Raji (cell line): ENCODE measurements around the gene PBX2.

ENCODE experiments used
- POLR2A ChIP-seq: IDR thresholded peaks from 2 replicates; pipeline ENCODE4 v1.6.1; 2011; ENCODE audit warnings: low read depth, low read length, control low read depth; ENCODE audit not compliant: insufficient read depth

PBX2 gene

DNA sequence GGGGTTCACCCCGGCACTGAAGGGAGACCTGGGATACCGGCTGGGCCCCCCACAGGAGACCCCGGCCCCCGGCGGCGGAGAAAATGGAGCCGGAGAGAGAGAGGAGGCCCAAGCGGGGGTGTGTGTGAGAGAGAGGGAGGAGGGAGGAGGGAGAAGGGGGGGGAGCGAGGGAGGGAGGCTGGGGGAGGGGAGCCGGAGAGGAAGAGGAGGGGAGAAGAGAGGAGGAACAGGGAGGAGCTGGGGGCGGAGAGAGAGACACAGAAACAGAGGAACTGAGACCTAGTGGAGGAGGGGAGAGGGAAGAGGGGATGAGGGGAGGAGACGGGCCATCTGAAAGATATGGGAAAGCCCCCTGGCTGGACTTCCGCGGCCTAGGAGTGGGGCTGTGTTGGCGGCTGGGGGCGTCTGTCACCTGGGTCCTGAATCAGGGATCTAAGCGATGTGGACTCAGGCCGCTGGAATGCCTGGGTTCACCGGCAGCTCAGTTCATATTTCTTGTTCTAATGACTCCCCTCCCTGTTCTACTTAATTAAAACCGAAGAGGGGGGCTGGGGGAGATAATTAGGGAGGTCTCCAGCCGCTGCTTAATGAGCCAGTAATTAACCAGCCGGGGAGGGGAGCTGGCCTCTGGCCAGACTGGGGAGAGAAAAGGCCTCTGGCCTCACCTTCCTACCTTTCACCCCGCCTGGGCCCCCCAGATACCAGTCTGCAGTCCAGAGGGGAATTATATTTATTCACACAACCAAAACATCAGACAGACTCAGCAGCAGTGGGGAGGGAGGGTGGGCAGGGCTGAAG, at the start of gene PBX2:
PBX2 (minus strand) TSS at position 149 of the 798 bp plus-strand sequence. CDS start 287 bp downstream, outside the sequence.
- peak; percentile 70 for TF ChIP-seq POLR2A

DNA sequence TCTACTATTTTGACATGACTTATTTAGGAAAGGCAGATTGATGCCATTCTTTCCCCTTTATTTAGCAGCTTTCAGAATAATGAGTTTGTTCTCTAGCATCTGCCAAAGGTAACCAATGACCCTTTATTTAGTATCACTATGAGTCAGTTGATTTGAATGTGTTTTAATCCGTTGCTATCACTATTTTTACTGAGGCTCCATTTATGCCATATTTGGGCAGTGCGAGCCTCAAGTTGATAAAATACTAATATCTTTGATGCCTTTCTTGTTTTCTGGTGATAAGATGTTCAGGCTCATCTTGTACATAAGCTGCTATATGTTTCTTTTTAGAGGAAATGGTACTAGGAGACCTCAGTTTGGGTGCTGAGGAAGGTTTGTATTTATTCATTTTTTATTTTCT, 49.5 kb upstream of the PBX2 start:
- TF ChIP-seq POLR2A = no peak

DNA sequence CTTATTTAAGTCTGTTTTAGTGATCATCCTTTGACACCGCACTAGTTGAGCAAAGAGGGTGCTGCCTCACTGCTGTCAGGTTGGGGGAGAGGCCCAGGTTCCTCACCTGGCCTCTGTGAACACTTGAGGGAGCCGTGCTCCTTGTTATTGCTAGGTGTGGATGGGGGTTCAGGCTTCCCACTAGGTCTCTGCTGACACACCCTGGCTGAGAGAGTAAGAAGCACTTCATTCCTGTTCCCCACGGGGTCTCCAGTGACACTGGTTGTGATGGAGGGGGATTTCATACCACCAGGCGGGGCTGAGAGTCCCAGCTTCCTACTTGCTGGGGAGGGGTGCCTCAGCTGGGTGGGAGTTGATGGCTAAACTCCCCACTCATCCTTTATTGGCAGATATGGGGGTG, 44.9 kb upstream of the PBX2 start:
- TF ChIP-seq POLR2A = no peak

DNA sequence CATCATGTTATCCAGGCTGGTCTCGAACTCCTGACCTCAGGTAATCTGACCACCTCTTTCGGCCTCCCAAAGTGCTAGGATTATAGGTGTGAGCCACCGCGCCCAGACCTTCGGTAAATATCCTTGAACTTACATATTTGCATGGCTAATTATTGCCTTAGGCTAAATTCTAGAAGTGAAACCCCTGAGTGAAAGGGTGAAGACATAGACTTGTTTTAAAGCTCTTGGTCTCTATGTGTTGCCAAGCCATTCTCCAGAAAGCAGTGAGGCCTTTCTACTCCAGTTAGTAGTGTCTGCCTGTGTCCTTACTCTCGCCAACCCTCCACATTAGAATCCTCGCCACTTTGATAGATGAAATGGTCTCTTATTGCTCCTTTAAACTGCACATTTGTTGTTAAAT, 36.4 kb upstream of the PBX2 start:
- no peak for TF ChIP-seq POLR2A

- TF ChIP-seq POLR2A = no peak
Observed at GRCh38 chr6:32224696-32225095, 34.7 kb upstream of the PBX2 start.

GRCh38 chr6:32223258-32224235, 33.5 kb upstream of the PBX2 start, which contains the start of gene NOTCH4:
TSS of gene NOTCH4 (minus strand) at chr6:32224067. CDS start at chr6:32223928, 139 bp downstream.
- no peak for TF ChIP-seq POLR2A

DNA sequence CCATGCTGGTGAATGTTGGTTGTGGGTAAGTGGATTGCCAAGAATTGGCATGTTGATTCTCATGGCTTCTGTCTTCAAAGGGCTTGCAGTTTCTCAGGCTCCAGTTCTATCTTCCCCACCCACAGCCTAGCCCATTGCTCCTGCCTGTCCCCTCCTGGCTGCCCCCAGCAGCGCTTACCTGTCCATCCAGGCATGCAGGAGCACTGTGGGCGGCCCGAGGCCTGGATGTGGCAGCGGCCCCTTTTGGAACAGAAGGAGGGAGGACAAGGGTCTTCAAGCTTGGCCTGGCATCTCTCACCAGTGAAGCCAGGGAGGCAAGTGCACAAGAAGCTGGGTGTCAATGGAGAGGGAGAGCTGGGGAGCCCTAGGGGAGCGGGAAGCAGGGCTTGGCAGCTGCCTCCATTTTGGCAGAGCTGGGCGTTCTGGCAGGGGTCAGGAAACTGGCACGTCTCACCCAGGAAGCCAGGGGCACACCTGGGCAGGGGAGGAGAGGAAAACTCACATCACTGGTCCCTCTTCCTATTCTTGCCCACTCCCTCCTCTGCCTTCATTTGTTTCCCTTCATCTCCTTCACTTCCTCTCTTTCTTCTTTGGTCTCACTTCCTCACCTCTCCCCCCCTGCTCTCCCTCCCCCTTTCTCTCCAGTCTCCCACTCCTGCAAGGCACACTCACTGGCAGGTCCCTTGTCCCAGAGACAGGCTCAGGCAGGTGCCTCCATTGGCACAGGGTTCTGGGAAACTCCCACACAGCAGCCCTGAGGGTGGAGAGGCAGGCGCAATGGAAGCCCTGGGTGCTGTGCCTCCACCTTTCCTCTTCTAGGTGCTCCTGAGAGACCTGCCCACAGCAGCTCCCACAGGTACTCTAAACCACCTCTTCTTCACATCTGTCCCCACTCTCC, 32.6 kb upstream of the PBX2 start:
- TF ChIP-seq POLR2A = no peak

GRCh38 chr6:32220021-32220420, 30.0 kb upstream of the PBX2 start:
- TF ChIP-seq POLR2A = no peak

DNA sequence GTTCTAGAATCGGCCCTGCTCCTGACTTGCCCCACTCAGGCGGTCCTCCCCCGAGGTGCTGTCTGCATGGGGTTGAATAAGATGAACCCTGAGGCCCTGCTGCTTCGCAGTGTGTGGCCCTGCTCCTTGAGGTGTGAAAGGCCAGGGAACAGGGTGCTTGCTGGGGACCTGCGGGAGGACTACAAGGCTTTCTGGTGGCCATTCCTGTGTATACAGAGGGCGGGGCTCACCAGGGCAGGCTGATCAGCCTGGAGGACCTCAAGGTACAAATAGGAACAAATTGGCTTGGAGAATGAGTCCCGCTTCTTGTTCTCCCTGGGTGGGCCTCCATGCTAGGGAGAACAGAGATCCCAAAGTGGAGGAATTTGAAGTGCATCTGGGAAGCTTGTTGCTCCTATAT, 28.2 kb upstream of the PBX2 start:
- TF ChIP-seq POLR2A = no peak

DNA sequence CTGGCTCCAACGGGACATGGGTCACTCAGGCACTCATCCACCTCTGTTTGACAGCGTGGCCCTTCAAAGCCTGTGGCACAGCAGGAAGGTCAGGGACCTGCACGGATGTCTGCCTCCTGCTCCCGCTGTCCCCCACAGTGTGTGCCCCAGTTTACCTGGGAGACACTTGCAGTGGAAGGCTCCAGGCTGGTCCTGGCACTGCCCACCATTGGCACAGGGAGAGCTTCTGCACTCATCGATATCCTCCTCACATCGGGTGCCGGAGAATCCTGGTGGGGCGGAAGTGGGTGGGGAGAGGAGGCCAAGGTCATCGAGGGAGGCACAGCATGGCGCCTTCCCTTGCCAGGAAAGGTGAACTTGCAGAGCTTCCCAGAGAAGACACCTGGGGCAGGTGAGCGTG, 27.0 kb upstream of the PBX2 start:
- TF ChIP-seq POLR2A = no peak

DNA sequence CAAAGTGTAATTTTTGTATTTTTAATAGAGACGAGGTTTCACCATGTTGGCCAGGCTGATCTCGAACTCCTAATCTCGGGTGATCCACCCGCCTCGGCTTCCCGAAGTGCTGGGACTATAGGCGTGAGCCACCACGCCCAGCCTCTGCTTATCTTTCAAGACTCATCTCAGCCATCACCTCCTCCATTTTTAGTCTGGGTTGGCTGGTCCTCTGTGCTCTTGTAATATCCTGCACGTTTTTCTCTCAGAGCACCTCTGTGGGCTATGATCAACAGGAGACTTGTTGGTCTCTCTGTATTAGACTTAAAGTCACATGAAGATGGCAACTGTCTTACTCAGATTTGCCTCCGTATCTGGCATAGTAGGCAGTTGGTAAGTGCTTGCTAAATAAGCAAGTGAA, 26.3 kb upstream of the PBX2 start:
- no peak for TF ChIP-seq POLR2A

- no peak for TF ChIP-seq POLR2A
Observed at GRCh38 chr6:32215617-32216016, 25.6 kb upstream of the PBX2 start.

GRCh38 chr6:32214126-32214525, 24.1 kb upstream of the PBX2 start:
- no peak for TF ChIP-seq POLR2A

- no peak for TF ChIP-seq POLR2A
Observed at GRCh38 chr6:32213649-32214048, 23.6 kb upstream of the PBX2 start.

DNA sequence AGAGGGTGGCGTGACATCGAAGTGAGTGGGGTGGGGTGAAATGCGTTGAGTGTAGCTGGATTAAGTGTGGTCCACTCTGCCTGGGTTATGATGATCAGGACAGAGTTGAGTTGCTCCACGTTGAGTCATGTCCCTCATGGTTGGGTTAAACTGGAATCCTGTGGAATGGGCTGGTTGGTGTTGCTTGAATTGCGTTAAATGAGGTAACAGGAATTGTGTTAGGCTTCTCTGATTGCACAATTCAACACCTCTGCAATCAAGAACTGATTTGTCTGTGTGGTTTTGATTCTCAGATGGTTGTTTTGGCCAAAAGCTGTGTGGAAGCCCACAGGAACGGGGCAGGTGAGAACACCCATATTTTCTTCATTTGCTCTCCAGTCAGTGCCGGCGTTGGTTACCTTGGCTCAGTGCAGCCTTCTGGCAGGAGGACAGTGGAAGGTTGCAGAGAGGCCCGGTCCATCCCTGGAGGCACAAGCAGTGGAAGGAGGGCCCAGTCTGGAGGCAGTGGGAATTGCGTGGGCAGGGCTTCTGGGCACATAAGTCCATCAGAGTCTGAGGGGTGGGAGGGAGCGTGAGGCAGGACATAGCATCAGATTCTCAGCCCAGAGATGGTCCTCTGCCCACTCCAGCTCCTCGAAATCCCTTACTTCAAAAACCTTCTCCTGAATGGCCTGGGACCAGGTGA, 22.2 kb upstream of the PBX2 start:
- no peak for TF ChIP-seq POLR2A

- TF ChIP-seq POLR2A = no peak
Observed at GRCh38 chr6:32210191-32210601, 20.2 kb upstream of the PBX2 start.
